COR-L47 (cell line): ENCODE measurements around the gene TMEM147.

Source experiments
- DNase-seq: peaks from one replicate; lab custom pipeline; 2025; lab: John Stamatoyannopoulos, UW

TMEM147 gene

GRCh38 chr19:35521124-35521743 is 24.2 kb upstream of the TMEM147 start:
- no peak for DNase-seq

- no peak for DNase-seq
Observed at GRCh38 chr19:35522745-35523327, 22.6 kb upstream of the TMEM147 start.

GRCh38 chr19:35524181-35524837 is 21.1 kb upstream of the TMEM147 start:
- DNase-seq = no peak

- DNase-seq = no peak
Observed at GRCh38 chr19:35525873-35526272, 19.6 kb upstream of the TMEM147 start.

- no peak for DNase-seq
Observed at GRCh38 chr19:35528218-35529038, 17.0 kb upstream of the TMEM147 start, which contains the start of gene SBSN. Gene SBSN, minus strand, starts transcription at chr19:35528311. Its CDS starts 30 bp downstream, at chr19:35528281.

- DNase-seq = no peak
Observed at GRCh38 chr19:35529241-35530218, 15.9 kb upstream of the TMEM147 start.

- no peak for DNase-seq
Observed at GRCh38 chr19:35531291-35531690, 14.1 kb upstream of the TMEM147 start.

- no peak for DNase-seq
Observed at GRCh38 chr19:35533201-35533821, 12.1 kb upstream of the TMEM147 start, which contains the start of gene GAPDHS. Gene GAPDHS, plus strand, starts transcription at chr19:35533456. Its CDS starts 72 bp downstream, at chr19:35533528.

- DNase-seq = no peak
Observed at GRCh38 chr19:35533822-35534392, 11.5 kb upstream of the TMEM147 start.

- no peak for DNase-seq
Observed at GRCh38 chr19:35534803-35535480, 10.5 kb upstream of the TMEM147 start.

GRCh38 chr19:35539314-35539713 is 6.1 kb upstream of the TMEM147 start:
- no peak for DNase-seq

GRCh38 chr19:35539850-35540249 is 5.6 kb upstream of the TMEM147 start:
- DNase-seq = no peak

GRCh38 chr19:35540356-35540927 is 5.0 kb upstream of the TMEM147 start:
- no peak for DNase-seq

- DNase-seq = no peak
Observed at GRCh38 chr19:35542209-35542608, 3.2 kb upstream of the TMEM147 start.

GRCh38 chr19:35543280-35544109 is 1.9 kb upstream of the TMEM147 start:
- no peak for DNase-seq

GRCh38 chr19:35544110-35544802 is 1.2 kb upstream of the TMEM147 start:
- no peak for DNase-seq

GRCh38 chr19:35545855-35546381 is 492 bp downstream of the TMEM147 start:
- DNase-seq = peak; percentile 5

- DNase-seq = no peak
Observed at GRCh38 chr19:35546532-35546931, 1.1 kb downstream of the TMEM147 start.
